ENCODE measurements around the gene CSF3R. TPM values are rescaled to one million over a fixed set of nuclear protein-coding genes. Genes with fewer than 3 reads are reported as not detected.

The CSF3R gene
- total RNA-seq, 4 donors from 2014 or later = 12.5 to 27.8 (median 19.8) TPM

DNA sequence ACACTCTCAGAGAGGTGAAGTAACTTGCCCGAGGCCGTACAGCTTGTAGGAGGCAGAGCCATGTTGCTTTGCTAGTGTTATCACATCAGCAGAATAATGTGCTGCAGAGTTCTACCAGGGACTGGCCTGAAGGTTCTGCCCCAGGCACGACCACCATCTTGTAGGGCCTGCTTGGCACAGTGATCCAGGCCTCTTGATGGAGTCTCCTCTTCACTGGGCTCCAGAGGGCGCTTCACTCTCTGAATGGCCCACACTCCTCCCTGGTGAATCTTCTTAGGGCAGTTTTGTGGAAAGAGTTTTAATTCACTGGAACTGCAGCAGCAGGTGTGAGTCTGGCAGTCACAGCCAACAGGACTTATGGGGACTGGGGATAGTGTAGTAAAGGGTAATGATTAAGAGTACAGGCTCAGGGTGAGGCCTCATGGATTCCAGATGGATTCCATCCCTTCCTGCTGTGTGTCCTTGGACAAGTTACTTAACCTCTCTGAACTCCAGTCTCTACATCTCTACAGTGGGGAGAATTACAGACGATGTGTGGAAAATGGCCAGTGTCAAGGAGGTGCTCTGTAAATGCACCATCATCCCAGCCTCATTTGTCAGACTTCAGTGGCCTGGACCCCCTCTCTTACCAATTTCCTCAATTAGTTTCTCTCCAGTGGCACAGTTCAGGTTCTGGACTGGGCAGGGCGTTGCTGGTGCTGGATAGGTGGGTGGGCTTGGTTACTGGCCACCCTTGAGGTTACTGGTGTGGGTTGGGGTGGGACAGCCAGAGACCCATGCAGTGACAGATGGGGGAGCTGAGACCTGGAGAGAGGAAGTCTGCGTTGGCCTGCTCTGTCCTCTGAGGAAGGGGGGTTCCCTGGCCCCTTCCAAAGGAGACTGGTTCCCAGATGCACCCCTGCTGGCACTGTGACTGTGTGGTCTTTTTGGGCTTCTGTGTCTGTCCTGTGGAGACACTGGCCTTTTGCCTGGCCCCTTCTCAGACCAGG, 45.9 kb upstream of the CSF3R start:
- Histone ChIP-seq H3K27ac (no peak overlapping the region), H3K4me1 (no peaks in the 10 kb centered on the region), H3K9me3 (peaks cover 0 to 20% (median 0%) of the 10 kb centered on the region in 4 donors), H3K27me3 (peaks cover 0 to 15% of the 10 kb centered on the region in 2 donors), H3K4me3 (no peak overlapping the region), H3K36me3 (no peaks in the 10 kb centered on the region)
- no peak for TF ChIP-seq EP300 (IDR thresholded peaks at IDR 0.05)
- TF ChIP-seq POLR2A (IDR thresholded peaks at IDR 0.05) = no peak
- TF ChIP-seq, protein P1, sequence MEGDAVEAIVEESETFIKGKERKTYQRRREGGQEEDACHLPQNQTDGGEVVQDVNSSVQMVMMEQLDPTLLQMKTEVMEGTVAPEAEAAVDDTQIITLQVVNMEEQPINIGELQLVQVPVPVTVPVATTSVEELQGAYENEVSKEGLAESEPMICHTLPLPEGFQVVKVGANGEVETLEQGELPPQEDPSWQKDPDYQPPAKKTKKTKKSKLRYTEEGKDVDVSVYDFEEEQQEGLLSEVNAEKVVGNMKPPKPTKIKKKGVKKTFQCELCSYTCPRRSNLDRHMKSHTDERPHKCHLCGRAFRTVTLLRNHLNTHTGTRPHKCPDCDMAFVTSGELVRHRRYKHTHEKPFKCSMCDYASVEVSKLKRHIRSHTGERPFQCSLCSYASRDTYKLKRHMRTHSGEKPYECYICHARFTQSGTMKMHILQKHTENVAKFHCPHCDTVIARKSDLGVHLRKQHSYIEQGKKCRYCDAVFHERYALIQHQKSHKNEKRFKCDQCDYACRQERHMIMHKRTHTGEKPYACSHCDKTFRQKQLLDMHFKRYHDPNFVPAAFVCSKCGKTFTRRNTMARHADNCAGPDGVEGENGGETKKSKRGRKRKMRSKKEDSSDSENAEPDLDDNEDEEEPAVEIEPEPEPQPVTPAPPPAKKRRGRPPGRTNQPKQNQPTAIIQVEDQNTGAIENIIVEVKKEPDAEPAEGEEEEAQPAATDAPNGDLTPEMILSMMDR (IDR thresholded peaks at IDR 0.05) = no peak
- no peak for DNase-seq (ENCODE audit: low spot score in 2 of 2)
- WGBS, 2 donors = 69 to 74% methylated on average over 7 of the region's 7 CpGs

DNA sequence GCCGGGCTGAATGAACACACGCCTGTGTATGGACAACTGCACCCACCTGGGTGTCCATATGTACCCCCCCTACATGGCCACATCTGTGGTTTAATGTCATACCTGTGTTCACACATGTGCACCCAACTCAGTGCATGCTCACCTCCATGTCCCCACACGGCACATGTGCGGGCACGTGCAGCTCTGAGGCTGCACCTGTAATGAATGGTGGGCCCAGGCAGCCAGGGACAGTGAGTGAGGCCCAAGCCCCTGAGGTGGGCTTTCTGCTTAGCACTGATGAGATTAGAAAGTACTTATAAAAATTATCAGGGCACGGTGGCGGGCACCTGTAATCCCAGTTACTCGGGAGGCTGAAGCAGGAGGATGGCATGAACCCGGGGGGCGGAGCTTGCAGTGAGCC, 42.5 kb upstream of the CSF3R start:
- H3K4me1 ChIP-seq = no peaks in the 10 kb centered on the region
- DNase-seq (ENCODE audit: low spot score in 2 of 2) = no peak
- peaks cover 0 to 9% of the 10 kb centered on the region in 2 donors for H3K27me3 ChIP-seq
- no peaks in the 10 kb centered on the region for H3K9me3 ChIP-seq
- H3K27ac ChIP-seq = no peak overlapping the region
- no peak overlapping the region for H3K4me3 ChIP-seq
- H3K36me3 ChIP-seq = no peaks in the 10 kb centered on the region
- WGBS, 2 donors = 91 to 96% methylated on average over 10 of the region's 10 CpGs
- TF ChIP-seq, protein P1 (IDR thresholded peaks at IDR 0.05) = no peak
- no peak for TF ChIP-seq EP300 (IDR thresholded peaks at IDR 0.05)
- no peak for TF ChIP-seq POLR2A (IDR thresholded peaks at IDR 0.05)

DNA sequence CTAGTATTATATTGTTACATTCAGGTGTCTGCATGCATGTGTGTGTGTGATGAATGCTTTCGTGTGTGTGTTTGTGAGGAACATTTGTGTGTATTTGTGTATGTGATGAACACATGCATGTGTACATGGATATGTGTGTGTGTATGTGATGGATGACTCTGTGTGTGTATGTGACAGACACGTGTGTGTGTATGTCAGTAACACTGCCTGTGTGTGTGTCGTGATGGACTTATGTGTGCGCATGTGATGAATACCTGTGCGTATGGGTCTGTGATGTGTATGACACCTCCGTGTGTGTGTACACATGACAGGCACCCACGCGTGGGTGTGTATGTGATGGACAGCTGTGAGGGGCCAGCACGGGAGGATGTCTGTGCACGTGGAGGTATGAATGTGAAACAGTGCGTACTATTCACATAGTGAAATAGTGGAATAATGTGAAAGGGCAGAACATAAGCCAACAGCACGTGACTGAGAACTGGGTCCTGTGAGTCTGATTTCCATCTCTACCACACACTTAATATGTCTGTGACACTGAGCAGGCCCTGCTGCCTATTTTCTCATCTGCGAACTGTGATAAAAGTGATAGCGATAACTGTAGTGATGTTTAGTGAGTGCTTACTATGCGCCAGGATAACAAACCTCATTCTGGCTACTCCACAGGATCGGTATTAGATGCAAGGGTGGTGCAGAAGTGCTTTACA, 41.8 kb upstream of the CSF3R start:
- 85 to 86% methylated on average over 16 of the region's 16 CpGs for WGBS, 2 donors
- no peaks in the 10 kb centered on the region for H3K36me3 ChIP-seq
- no peak for TF ChIP-seq EP300 (IDR thresholded peaks at IDR 0.05)
- no peak for TF ChIP-seq POLR2A (IDR thresholded peaks at IDR 0.05)
- no peak overlapping the region for H3K27ac ChIP-seq
- H3K4me1 ChIP-seq = no peaks in the 10 kb centered on the region
- no peak overlapping the region for H3K4me3 ChIP-seq
- H3K27me3 ChIP-seq = peaks cover 0 to 4% of the 10 kb centered on the region in 2 donors
- H3K9me3 ChIP-seq = no peaks in the 10 kb centered on the region
- no peak for DNase-seq (ENCODE audit: low spot score in 2 of 2)

DNA sequence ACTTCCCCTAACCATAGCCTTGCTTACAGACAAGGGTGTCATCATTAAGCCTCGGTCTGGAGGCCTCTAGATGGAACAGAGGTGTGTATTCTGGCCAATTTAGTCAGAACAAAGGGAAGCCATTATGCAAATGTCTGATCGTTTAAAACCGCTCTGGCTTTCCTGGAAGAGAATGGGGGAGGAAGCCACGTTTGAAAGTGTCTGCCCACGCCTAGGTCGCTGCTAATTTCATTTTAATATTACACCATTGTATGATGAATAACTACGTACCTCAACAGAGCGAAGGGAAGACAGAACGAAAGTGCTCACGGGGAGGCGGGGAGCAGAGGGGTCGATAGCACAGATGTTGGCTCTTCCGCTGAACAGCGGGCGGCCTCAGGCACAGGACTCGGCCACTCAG, 41.1 kb upstream of the CSF3R start:
- TF ChIP-seq EP300 (IDR thresholded peaks at IDR 0.05) (no peak), POLR2A (IDR thresholded peaks at IDR 0.05) (no peak)
- TF ChIP-seq, protein P1 (IDR thresholded peaks at IDR 0.05) = no peak
- 58 to 65% methylated on average over 16 of the region's 16 CpGs for WGBS, 2 donors
- Histone ChIP-seq H3K4me3 (no peak overlapping the region), H3K4me1 (no peaks in the 10 kb centered on the region), H3K9me3 (no peaks in the 10 kb centered on the region), H3K27ac (no peak overlapping the region), H3K36me3 (no peaks in the 10 kb centered on the region), H3K27me3 (no peaks in the 10 kb centered on the region)
- no peak for DNase-seq (ENCODE audit: low spot score in 2 of 2)

DNA sequence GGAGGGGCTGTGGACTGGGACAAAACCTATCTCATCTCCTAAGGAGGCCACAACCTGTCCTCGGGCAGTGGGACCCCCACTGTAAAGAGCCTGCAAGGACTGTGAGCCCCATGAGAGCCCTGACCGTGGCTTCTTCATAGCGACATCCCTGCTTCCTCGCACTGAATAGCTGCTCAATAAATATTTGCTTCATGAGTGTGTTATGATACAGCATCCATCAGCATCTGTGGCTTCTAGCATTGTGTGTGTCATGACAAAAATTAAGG, 40.5 kb upstream of the CSF3R start:
- Histone ChIP-seq H3K4me1 (no peaks in the 10 kb centered on the region), H3K27me3 (no peaks in the 10 kb centered on the region), H3K4me3 (no peak overlapping the region), H3K9me3 (no peaks in the 10 kb centered on the region), H3K27ac (no peak overlapping the region), H3K36me3 (no peaks in the 10 kb centered on the region)
- TF ChIP-seq, protein P1 (IDR thresholded peaks at IDR 0.05) = no peak
- no peak for TF ChIP-seq POLR2A (IDR thresholded peaks at IDR 0.05)
- no peak for TF ChIP-seq EP300 (IDR thresholded peaks at IDR 0.05)
- WGBS, 2 donors = 82% methylated on average over 4 of the region's 4 CpGs
- DNase-seq (ENCODE audit: low spot score in 2 of 2) = no peak
